ENCODE results near the gene MCUB. TPM values are rescaled to one million over a fixed set of nuclear protein-coding genes. Genes with fewer than 3 reads are reported as not detected.

The MCUB gene
- polyA plus RNA-seq, 1 donor from 2014 or later: 3.9 TPM

- Histone ChIP-seq H3K27me3 (ENCODE audit: insufficient read depth, low read depth, low read length) (no peaks in the 10 kb centered on the region), H3K9ac (ENCODE audit: low read length) (no peak overlapping the region), H2AFZ (ENCODE audit: low read depth, low read length) (no peak overlapping the region), H3K4me3 (ENCODE audit: low read length) (no peak overlapping the region), H3K9me3 (ENCODE audit: low read length) (no peaks in the 10 kb centered on the region), H3K36me3 (ENCODE audit: insufficient read depth, low read length) (no peaks in the 10 kb centered on the region), H3K9me2 (ENCODE audit: insufficient read depth, low read length) (no peaks in the 10 kb centered on the region), H3K79me2 (replicated peaks; ENCODE audit: insufficient read depth, low read length) (no peaks in the 10 kb centered on the region), H3K27ac (ENCODE audit: low read length) (no peak overlapping the region), H4K20me1 (ENCODE audit: insufficient read depth) (no peaks in the 10 kb centered on the region), H3K4me2 (ENCODE audit: low read length) (no peak overlapping the region), H3F3A (ENCODE audit: insufficient read depth, low read length, poor library complexity, severe bottlenecking) (no peaks in the 10 kb centered on the region)
- TF ChIP-seq POLR2AphosphoS5 (IDR thresholded peaks at IDR 0.05): no peak
- TF ChIP-seq EZH2 (IDR thresholded peaks at IDR 0.05; ENCODE audit: borderline replicate concordance, insufficient read depth, low read length, poor library complexity, severe bottlenecking): no peak
- TF ChIP-seq TAF1 (IDR thresholded peaks at IDR 0.05; ENCODE audit: low read depth): no peak
Measured at GRCh38 chr4:109682875-109683274, 122.8 kb downstream of the MCUB start.

GRCh38 chr4:109683621-109684253 is 123.7 kb downstream of the MCUB start:
- no peaks in the 10 kb centered on the region for H3K36me3 ChIP-seq (ENCODE audit: insufficient read depth, low read length)
- H3K4me3 ChIP-seq (ENCODE audit: low read length): no peak overlapping the region
- H3K9me3 ChIP-seq (ENCODE audit: low read length): no peaks in the 10 kb centered on the region
- H3K4me2 ChIP-seq (ENCODE audit: low read length): no peak overlapping the region
- no peak overlapping the region for H3K9ac ChIP-seq (ENCODE audit: low read length)
- TF ChIP-seq MXI1 (conservative IDR thresholded peaks at IDR 0.05; ENCODE audit: poor library complexity, severe bottlenecking) (no peak), REST (IDR thresholded peaks at IDR 0.05; ENCODE audit: borderline replicate concordance) (no peak), RAD21 (conservative IDR thresholded peaks at IDR 0.05) (no peak), EP300 (conservative IDR thresholded peaks at IDR 0.05; ENCODE audit: poor library complexity, severe bottlenecking) (no peak), SMC3 (conservative IDR thresholded peaks at IDR 0.05; ENCODE audit: poor library complexity) (no peak), TAF1 (IDR thresholded peaks at IDR 0.05; ENCODE audit: low read depth) (no peak), CTCF (IDR thresholded peaks at IDR 0.05; ENCODE audit: poor library complexity, severe bottlenecking) (no peak), POLR2AphosphoS5 (IDR thresholded peaks at IDR 0.05) (no peak), EZH2 (IDR thresholded peaks at IDR 0.05; ENCODE audit: borderline replicate concordance, insufficient read depth, low read length, poor library complexity, severe bottlenecking) (no peak)
- no peaks in the 10 kb centered on the region for H3K79me2 ChIP-seq (replicated peaks; ENCODE audit: insufficient read depth, low read length)
- no peak overlapping the region for H2AFZ ChIP-seq (ENCODE audit: low read depth, low read length)
- no peaks in the 10 kb centered on the region for H3K27me3 ChIP-seq (ENCODE audit: insufficient read depth, low read depth, low read length)
- H4K20me1 ChIP-seq (ENCODE audit: insufficient read depth): no peaks in the 10 kb centered on the region
- no peak overlapping the region for H3K27ac ChIP-seq (ENCODE audit: low read length)
- no peaks in the 10 kb centered on the region for H3K9me2 ChIP-seq (ENCODE audit: insufficient read depth, low read length)
- no peaks in the 10 kb centered on the region for H3F3A ChIP-seq (ENCODE audit: insufficient read depth, low read length, poor library complexity, severe bottlenecking)

All from neural cell (in vitro differentiated cells).